ENCODE results near the gene FBXO41. TPM values are rescaled to one million over a fixed set of nuclear protein-coding genes. Genes with fewer than 3 reads are reported as not detected.

FBXO41 gene
- total RNA-seq, 2 donors from 2014 or later, result 13.3 to 13.5 TPM

GRCh38 chr2:73282924-73283544 is 1.2 kb downstream of the FBXO41 start:
- Mint-ChIP-seq H3K27me3 (peaks cover 19% of the 10 kb centered on the region), H3K36me3 (ENCODE audit: low read depth) (peaks cover 2% of the 10 kb centered on the region), H3K27ac (no peak overlapping the region), H3K4me3 (peak overlapping the region; percentile 87), H3K4me1 (peaks cover 17% of the 10 kb centered on the region)
- ATAC-seq (no peak), DNase-seq (no peak)
- no peaks in the 10 kb centered on the region for H3K9me3 ChIP-seq (ENCODE audit: control insufficient read depth, low read length, poor library complexity, severe bottlenecking)

- H3K4me3 Mint-ChIP-seq, result no peak overlapping the region
- no peak overlapping the region for H3K27ac Mint-ChIP-seq
- H3K9me3 ChIP-seq (ENCODE audit: control insufficient read depth, low read length, poor library complexity, severe bottlenecking), result no peaks in the 10 kb centered on the region
- peaks cover 15% of the 10 kb centered on the region for H3K4me1 Mint-ChIP-seq
- H3K36me3 Mint-ChIP-seq (ENCODE audit: low read depth), result no peaks in the 10 kb centered on the region
- ATAC-seq (no peak), DNase-seq (no peak)
- peaks cover 7% of the 10 kb centered on the region for H3K27me3 Mint-ChIP-seq
Observed at GRCh38 chr2:73281244-73281643, 3.0 kb downstream of the FBXO41 start.

DNA sequence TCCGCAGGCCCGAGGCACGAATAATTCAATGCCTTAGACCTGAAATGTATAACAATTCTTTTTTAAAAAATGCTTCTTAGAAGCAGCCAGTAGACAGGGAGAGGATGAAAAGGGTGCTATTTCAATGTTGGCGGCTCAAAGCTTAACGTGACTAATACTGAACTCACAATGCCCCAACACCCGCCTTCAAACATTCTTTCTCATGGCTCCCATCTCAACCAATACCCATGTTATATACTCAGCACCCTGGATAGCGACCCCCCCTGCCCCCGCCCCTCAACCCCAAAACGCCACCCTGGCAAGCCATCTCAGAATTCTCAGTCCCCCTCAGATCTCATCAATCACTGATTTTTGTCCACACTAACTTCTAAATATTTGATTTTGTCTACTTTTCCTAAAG is 4.4 kb downstream of the FBXO41 start:
- Mint-ChIP-seq H3K27me3 (no peaks in the 10 kb centered on the region), H3K36me3 (ENCODE audit: low read depth) (no peaks in the 10 kb centered on the region), H3K4me3 (no peak overlapping the region), H3K27ac (no peak overlapping the region), H3K4me1 (peaks cover 6% of the 10 kb centered on the region)
- DNase-seq (no peak), ATAC-seq (no peak)
- no peaks in the 10 kb centered on the region for H3K9me3 ChIP-seq (ENCODE audit: control insufficient read depth, low read length, poor library complexity, severe bottlenecking)

DNA sequence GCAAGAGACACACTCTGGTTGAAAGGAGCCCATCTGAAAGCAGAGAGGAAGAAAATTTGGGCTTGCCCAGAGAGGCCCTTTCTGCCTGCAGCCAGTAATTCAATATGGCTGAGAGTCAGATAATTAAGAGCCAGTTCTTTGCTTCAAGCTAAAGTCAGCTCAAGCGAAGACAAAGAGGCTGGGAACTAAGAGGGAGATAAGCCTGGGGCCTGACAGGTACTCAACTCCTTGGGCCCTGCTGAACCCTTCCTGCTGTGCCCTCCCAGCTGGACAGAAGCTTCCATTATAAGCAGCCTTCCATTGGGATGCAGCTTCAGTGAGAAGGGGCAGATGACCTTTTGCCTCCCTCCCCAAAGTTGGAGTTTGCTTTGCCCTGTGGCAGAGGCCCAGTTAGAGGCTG is 12.0 kb downstream of the FBXO41 start:
- Mint-ChIP-seq H3K4me3 (no peak overlapping the region), H3K4me1 (peaks cover 14% of the 10 kb centered on the region), H3K36me3 (ENCODE audit: low read depth) (peaks cover 7% of the 10 kb centered on the region), H3K27ac (no peak overlapping the region), H3K27me3 (no peaks in the 10 kb centered on the region)
- DNase-seq (no peak), ATAC-seq (no peak)
- no peaks in the 10 kb centered on the region for H3K9me3 ChIP-seq (ENCODE audit: control insufficient read depth, low read length, poor library complexity, severe bottlenecking)

DNA sequence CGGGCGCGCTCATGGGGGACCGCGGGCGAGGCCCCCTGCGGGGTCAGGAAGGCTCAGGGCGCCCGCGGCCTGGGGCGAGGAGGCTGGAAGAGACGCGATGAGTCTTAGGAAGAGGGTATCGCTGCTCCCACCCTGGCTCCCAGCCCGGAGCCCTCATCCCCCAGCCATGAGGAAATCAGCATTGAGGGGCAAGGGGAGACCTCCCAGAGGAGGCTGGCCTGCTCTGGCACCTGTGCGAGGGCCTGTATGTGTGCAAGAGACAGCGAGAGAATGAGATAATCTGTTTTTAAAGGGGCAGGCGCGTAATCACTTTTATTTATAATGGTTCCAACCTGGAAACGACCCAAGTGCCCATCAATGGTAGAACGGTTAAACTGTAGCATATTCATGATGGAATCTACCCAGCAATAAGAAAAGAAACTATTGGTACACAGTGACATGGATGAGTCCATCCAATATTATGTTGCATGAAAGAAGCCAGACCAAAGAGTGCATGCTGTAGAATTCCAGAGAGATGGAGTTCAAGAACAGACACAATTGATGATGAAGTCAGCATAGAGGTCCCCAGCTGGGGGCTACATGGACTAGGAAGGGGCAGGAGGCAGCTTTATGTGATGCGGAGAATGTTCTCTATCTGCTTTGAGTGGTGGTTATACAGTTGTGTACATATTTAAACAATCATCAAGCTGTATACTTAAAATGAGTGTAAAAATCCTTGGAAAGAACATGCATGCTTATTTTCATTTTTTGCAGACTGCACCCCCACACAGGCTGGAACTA is 14.4 kb downstream of the FBXO41 start:
- Mint-ChIP-seq H3K27me3 (no peaks in the 10 kb centered on the region), H3K36me3 (ENCODE audit: low read depth) (peaks cover 7% of the 10 kb centered on the region), H3K4me1 (peaks cover 21% of the 10 kb centered on the region), H3K27ac (peak overlapping the region; percentile 72), H3K4me3 (peak overlapping the region; percentile 80)
- ATAC-seq (no peak), DNase-seq (no peak)
- no peaks in the 10 kb centered on the region for H3K9me3 ChIP-seq (ENCODE audit: control insufficient read depth, low read length, poor library complexity, severe bottlenecking)

DNA sequence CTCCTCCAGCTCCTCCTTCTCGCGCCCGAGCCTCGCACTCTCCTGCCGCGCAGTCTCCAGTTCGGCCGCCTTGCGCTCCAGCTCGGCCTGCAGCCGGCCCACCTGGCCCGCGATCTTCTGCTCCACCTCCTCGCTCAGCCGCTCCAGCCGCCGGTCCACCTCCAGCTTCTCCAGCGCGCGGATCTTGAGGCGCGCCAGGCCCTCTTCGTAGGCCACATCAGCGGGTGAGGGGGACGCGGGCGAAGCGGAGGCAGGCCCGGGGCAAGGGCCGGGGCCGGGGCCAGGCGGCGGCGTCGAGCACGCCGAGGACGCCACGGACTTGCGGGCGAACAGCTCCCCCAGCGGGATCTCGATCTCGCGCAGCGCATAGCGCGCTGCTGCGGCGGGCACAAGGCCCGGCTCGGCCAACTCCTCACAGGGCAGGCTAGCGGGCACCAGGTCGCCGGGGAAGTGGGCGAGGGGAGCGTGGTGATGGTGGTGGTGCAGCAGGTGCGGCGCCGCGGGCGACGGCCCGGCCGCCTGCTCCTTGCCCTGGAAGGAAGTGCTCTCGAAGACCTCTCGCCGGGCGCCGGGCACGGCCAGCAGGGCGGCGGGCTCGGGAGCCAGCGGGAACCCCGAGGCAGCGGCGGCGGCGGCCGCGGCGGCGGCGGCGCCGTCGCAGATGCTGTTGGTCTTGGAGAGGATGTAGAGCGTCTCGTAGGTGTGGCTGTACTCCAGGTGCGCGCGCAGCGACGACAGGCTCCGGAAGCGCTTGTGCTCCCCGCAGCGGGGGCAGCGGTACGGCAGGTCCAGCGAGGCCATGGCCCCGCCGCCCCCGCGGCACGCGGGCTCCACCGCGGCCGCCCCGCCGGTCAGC is 15.2 kb downstream of the FBXO41 start:
- no peaks in the 10 kb centered on the region for H3K9me3 ChIP-seq (ENCODE audit: control insufficient read depth, low read length, poor library complexity, severe bottlenecking)
- ATAC-seq, result peak; percentile 95
- DNase-seq, result peak; percentile 66 to 68 (median 67)
- peak overlapping the region; percentile 83 for H3K4me3 Mint-ChIP-seq
- peaks cover 20% of the 10 kb centered on the region for H3K4me1 Mint-ChIP-seq
- H3K27ac Mint-ChIP-seq, result peak overlapping the region; percentile 72
- peaks cover 7% of the 10 kb centered on the region for H3K36me3 Mint-ChIP-seq (ENCODE audit: low read depth)
- no peaks in the 10 kb centered on the region for H3K27me3 Mint-ChIP-seq

GRCh38 chr2:73268366-73268829 is 15.9 kb downstream of the FBXO41 start:
- Mint-ChIP-seq H3K36me3 (ENCODE audit: low read depth) (peaks cover 7% of the 10 kb centered on the region), H3K4me1 (peaks cover 19% of the 10 kb centered on the region), H3K27ac (no peak overlapping the region), H3K27me3 (no peaks in the 10 kb centered on the region), H3K4me3 (peak overlapping the region; percentile 83)
- no peak for DNase-seq
- H3K9me3 ChIP-seq (ENCODE audit: control insufficient read depth, low read length, poor library complexity, severe bottlenecking), result no peaks in the 10 kb centered on the region
- no peak for ATAC-seq

GRCh38 chr2:73267008-73267407 is 17.3 kb downstream of the FBXO41 start:
- DNase-seq (no peak), ATAC-seq (no peak)
- Mint-ChIP-seq H3K4me3 (peak overlapping the region; percentile 75), H3K27me3 (no peaks in the 10 kb centered on the region), H3K36me3 (ENCODE audit: low read depth) (peaks cover 7% of the 10 kb centered on the region), H3K4me1 (peaks cover 19% of the 10 kb centered on the region), H3K27ac (no peak overlapping the region)
- H3K9me3 ChIP-seq (ENCODE audit: control insufficient read depth, low read length, poor library complexity, severe bottlenecking), result no peaks in the 10 kb centered on the region

GRCh38 chr2:73266061-73266901 is 18.0 kb downstream of the FBXO41 start:
- DNase-seq (no peak), ATAC-seq (no peak)
- H3K9me3 ChIP-seq (ENCODE audit: control insufficient read depth, low read length, poor library complexity, severe bottlenecking), result no peaks in the 10 kb centered on the region
- Mint-ChIP-seq H3K27me3 (no peaks in the 10 kb centered on the region), H3K27ac (no peak overlapping the region), H3K36me3 (ENCODE audit: low read depth) (peaks cover 9% of the 10 kb centered on the region), H3K4me1 (peaks cover 19% of the 10 kb centered on the region), H3K4me3 (peak overlapping the region; percentile 75)

DNA sequence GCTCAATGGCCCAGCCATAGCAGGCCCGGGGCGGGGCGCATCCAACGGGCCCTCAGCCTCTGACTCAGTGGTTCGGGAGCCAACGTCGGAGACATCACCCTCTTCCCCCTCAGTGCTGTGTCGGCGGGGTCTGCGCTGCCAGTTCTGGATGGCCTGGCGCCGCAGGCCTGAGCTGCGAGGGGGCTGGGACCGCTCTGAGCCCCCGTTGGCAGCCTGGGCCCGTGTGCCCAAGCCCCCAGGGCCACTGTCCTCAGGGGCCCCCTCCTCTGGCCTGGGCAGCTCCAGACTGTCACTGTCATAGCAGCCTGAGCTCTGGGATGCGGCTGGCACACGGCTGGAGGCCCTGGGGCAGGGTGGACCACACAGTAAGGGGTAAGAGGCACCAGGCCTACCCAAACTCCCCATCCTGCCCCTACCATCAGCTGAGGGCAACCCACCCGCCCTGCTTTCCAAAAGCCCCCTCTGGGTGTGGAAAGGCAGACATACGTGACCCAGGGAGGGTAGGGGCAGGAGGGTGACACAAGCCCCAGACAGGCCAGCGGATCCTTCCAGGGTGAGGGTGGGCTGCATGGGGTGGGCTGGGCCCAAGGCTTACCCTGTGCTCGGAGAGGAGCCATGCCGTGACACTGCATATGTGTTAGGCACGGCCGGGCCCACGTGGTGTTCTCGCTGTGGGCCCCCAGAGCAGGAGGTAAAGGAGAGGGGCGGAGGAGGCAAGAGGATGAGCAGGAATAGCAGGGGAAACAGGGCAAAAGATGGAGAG is 18.8 kb downstream of the FBXO41 start:
- H3K9me3 ChIP-seq (ENCODE audit: control insufficient read depth, low read length, poor library complexity, severe bottlenecking), result no peaks in the 10 kb centered on the region
- Mint-ChIP-seq H3K27me3 (no peaks in the 10 kb centered on the region), H3K27ac (no peak overlapping the region), H3K4me1 (peaks cover 19% of the 10 kb centered on the region), H3K36me3 (ENCODE audit: low read depth) (peaks cover 7% of the 10 kb centered on the region), H3K4me3 (no peak overlapping the region)
- DNase-seq, result no peak
- no peak for ATAC-seq

DNA sequence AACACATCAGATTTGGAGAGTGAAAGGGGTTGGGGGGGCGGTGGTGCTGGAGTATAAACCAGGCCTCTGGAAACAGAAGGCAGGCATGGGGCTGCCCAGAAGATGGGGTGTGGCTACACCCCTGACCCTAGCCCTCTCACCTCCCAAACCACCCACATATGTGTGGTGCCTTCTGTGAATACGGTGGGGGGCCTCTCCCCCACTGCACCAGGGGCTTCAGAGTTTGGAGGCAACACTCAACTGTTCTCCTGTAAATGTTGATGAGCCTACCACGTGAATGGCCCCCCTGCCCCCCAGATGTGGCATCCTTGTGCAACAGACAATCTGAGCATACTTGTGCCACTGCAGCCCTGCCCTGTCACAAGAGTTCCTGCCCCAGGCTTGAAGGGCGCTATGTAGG is 19.5 kb downstream of the FBXO41 start:
- no peak overlapping the region for H3K4me3 Mint-ChIP-seq
- peaks cover 17% of the 10 kb centered on the region for H3K4me1 Mint-ChIP-seq
- H3K27me3 Mint-ChIP-seq, result no peaks in the 10 kb centered on the region
- H3K27ac Mint-ChIP-seq, result no peak overlapping the region
- ATAC-seq (no peak), DNase-seq (no peak)
- H3K36me3 Mint-ChIP-seq (ENCODE audit: low read depth), result peaks cover 7% of the 10 kb centered on the region
- H3K9me3 ChIP-seq (ENCODE audit: control insufficient read depth, low read length, poor library complexity, severe bottlenecking), result no peaks in the 10 kb centered on the region

- peaks cover 7% of the 10 kb centered on the region for H3K36me3 Mint-ChIP-seq (ENCODE audit: low read depth)
- ATAC-seq (no peak), DNase-seq (no peak)
- peaks cover 18% of the 10 kb centered on the region for H3K4me1 Mint-ChIP-seq
- H3K9me3 ChIP-seq (ENCODE audit: control insufficient read depth, low read length, poor library complexity, severe bottlenecking), result no peaks in the 10 kb centered on the region
- H3K27ac Mint-ChIP-seq, result no peak overlapping the region
- no peak overlapping the region for H3K4me3 Mint-ChIP-seq
- H3K27me3 Mint-ChIP-seq, result no peaks in the 10 kb centered on the region
Observed at GRCh38 chr2:73264332-73264606, 20.0 kb downstream of the FBXO41 start.

Measured in T-helper 17 cell (primary cell).